ENCODE results near the gene MAP3K4. TPM values are rescaled to one million over a fixed set of nuclear protein-coding genes. Genes with fewer than 3 reads are reported as not detected.

Gene MAP3K4
- total RNA-seq, 1 experiment from 2014 or later, result 54.3 TPM

DNA sequence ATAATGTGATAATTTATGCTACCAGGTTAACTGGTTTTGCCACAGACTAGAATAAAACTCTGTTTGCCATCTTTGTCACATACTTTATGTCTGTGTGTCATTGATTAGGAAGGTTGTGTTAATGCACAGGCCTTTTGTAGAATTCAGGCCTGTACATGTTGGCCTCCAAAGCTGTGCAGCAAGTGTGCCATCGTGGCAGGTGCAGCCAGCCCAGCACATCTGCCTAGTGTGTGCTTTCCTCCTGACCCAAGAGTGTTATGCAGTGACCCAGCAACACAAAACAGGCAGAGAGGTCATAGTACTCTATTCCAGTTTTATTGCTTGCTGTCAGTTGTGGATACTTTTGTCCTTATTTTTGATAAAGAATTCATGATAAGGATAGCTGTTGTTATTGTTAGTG is 3.7 kb downstream of the MAP3K4 start:
- Histone ChIP-seq H3K9ac (ENCODE audit: extremely low read depth, insufficient read length, low read length) (no peak overlapping the region), H3K18ac (ENCODE audit: insufficient read length, low read depth, low read length) (no peak overlapping the region), H2BK5ac (ENCODE audit: insufficient read length, low read length) (no peak overlapping the region), H2BK20ac (ENCODE audit: low read depth, low read length, poor library complexity, severe bottlenecking) (no peak overlapping the region), H3K9me3 (ENCODE audit: control insufficient read depth, low read depth, low read length) (no peaks in the 10 kb centered on the region), H2BK15ac (ENCODE audit: low read depth, low read length) (no peak overlapping the region), H4K5ac (ENCODE audit: insufficient read length, low read depth, low read length) (no peak overlapping the region), H4K91ac (ENCODE audit: insufficient read length, low read depth, low read length) (no peak overlapping the region), H3K56ac (ENCODE audit: insufficient read length, low read depth, low read length) (no peak overlapping the region), H2AK5ac (ENCODE audit: insufficient read length, low read length) (no peak overlapping the region), H4K20me1 (ENCODE audit: control insufficient read depth, insufficient read depth, insufficient read length) (no peaks in the 10 kb centered on the region), H3K27ac (ENCODE audit: insufficient read length, low read depth, low read length) (no peak overlapping the region), H3K4ac (ENCODE audit: low read depth, low read length) (no peak overlapping the region), H3K4me2 (ENCODE audit: insufficient read depth, insufficient read length, low read length) (no peak overlapping the region), H3K4me1 (ENCODE audit: insufficient read depth, low read length) (no peaks in the 10 kb centered on the region), H2BK120ac (ENCODE audit: low read depth, low read length, poor library complexity, severe bottlenecking) (no peak overlapping the region), H3K23ac (ENCODE audit: insufficient read length, low read depth, low read length) (no peak overlapping the region), H3K79me1 (ENCODE audit: insufficient read depth, low read depth, low read length, poor library complexity, severe bottlenecking) (peaks cover 7% of the 10 kb centered on the region), H3K27me3 (ENCODE audit: insufficient read depth, low read length) (no peaks in the 10 kb centered on the region), H2AFZ (ENCODE audit: low read length) (no peak overlapping the region), H3T11ph (ENCODE audit: low read length) (no peak overlapping the region), H3K14ac (ENCODE audit: insufficient read depth, low read length) (no peak overlapping the region), H2BK12ac (ENCODE audit: insufficient read length, low read depth, low read length) (no peak overlapping the region), H4K8ac (replicated peaks; ENCODE audit: insufficient read length, low read depth, low read length) (no peak overlapping the region), H3K79me2 (ENCODE audit: insufficient read depth, low read length) (peaks cover 20% of the 10 kb centered on the region; the same call in 1 of the 2 replicates), H3K23me2 (ENCODE audit: insufficient read length, low read depth, low read length, poor library complexity, severe bottlenecking) (peaks cover 6% of the 10 kb centered on the region)
- Mint-ChIP-seq H3K27me3 (ENCODE audit: low read depth) (no peaks in the 10 kb centered on the region), H3K4me1 (peaks cover 7 to 22% of the 10 kb centered on the region in 2 experiments), H3K4me3 (no peak overlapping the region; a peak in 1 of 5 replicates), H3K27ac (no peak overlapping the region), H3K9me3 (peaks cover 0 to 2% of the 10 kb centered on the region in 2 experiments; a peak in 1 of 5 replicates), H3K36me3 (ENCODE audit: insufficient read depth in 1 of 3, low read depth in 3 of 3) (peaks cover 6 to 7% (median 7%) of the 10 kb centered on the region in 3 experiments; a peak in 5 of 7 replicates)
- TF ChIP-seq, protein P1, sequence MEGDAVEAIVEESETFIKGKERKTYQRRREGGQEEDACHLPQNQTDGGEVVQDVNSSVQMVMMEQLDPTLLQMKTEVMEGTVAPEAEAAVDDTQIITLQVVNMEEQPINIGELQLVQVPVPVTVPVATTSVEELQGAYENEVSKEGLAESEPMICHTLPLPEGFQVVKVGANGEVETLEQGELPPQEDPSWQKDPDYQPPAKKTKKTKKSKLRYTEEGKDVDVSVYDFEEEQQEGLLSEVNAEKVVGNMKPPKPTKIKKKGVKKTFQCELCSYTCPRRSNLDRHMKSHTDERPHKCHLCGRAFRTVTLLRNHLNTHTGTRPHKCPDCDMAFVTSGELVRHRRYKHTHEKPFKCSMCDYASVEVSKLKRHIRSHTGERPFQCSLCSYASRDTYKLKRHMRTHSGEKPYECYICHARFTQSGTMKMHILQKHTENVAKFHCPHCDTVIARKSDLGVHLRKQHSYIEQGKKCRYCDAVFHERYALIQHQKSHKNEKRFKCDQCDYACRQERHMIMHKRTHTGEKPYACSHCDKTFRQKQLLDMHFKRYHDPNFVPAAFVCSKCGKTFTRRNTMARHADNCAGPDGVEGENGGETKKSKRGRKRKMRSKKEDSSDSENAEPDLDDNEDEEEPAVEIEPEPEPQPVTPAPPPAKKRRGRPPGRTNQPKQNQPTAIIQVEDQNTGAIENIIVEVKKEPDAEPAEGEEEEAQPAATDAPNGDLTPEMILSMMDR (conservative IDR thresholded peaks at IDR 0.05), result no peak
- no peak for DNase-seq
- no CpG with 5 or more reads among the region's 1 CpG for WGBS (ENCODE audit: extremely low coverage, insufficient read length, low lambda C conversion rate)
